Activated CD4-positive, alpha-beta T cell treated with anti-CD3 and anti-CD28 coated beads for 24 hours (primary cell): ENCODE results near the gene ADIRF.
"Not testable (repeated sequence)": the region's sequence is repeated elsewhere in the genome, so short reads cannot be mapped to it uniquely, and the experiment has no call there.

Source experiments
- DNase-seq, 2 donors: peaks; one replicate each; pipeline ENCODE4 v3.0.0-alpha.2; 2020; ENCODE audit warnings: low read depth in 2 of 2

The ADIRF gene

GRCh38 chr10:86978457-86978856 lies 10.2 kb downstream of the ADIRF start:
- not testable (repeated sequence) for DNase-seq

GRCh38 chr10:86979296-86979818 lies 11.1 kb downstream of the ADIRF start:
- no peak for DNase-seq

GRCh38 chr10:86979977-86980448 lies 11.7 kb downstream of the ADIRF start:
- no peak for DNase-seq

DNA sequence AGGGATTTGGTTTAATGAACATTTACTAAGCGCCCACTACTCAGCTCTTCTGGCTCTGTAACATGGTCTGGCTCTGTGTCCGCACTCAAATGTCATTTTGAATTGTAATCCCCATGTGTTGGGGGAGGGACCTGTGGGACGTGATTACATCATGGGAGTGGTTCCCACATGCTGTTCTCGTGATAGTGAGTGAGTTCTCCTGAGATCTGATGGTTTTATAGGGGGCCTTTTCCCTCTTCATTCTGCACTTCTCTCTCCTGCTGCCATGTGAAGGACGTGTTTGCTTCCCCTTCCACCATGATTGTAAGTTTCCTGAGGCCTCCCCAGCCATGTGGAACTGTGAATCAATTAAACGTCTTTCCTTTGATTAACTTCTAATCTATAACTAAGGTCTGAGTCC lies 12.7 kb downstream of the ADIRF start:
- not testable (repeated sequence) for DNase-seq

GRCh38 chr10:86981716-86982115 lies 13.4 kb downstream of the ADIRF start:
- DNase-seq: no peak

GRCh38 chr10:86984498-86984897 lies 16.2 kb downstream of the ADIRF start:
- DNase-seq: not testable (repeated sequence)

DNA sequence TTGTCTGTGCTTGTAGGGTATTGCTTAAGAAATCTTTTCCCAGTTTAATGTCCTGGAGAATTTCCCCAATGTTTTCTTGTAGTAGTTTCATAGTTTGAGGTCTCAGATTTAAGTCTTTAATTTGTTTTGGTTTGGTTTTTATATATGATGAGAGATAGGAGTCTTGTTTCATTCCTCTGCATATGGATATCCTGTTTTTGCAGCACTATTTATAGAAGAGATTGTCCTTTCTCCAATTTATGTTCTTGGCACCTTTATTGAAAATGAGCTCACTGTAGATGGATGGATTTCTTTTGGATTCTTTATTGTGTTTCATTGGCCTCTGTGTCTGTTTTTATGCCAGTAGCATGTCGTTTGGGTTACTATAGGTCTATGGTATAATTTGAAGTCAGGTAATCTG lies 20.2 kb downstream of the ADIRF start:
- no peak for DNase-seq

DNA sequence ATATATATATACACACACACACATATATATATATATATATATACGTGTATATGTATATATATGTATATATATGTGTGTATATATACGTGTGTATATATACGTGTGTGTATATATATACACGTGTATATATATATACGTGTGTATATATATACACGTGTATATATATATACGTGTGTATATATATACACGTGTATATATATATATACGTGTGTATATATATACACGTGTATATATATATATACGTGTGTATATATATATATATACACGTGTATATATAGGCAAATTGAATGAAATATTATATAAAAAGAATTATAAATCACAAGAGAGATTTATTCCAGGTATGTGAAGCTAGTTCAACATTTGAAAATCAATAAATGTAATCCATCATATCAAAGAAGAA lies 23.1 kb downstream of the ADIRF start:
- DNase-seq: not testable (repeated sequence)

DNA sequence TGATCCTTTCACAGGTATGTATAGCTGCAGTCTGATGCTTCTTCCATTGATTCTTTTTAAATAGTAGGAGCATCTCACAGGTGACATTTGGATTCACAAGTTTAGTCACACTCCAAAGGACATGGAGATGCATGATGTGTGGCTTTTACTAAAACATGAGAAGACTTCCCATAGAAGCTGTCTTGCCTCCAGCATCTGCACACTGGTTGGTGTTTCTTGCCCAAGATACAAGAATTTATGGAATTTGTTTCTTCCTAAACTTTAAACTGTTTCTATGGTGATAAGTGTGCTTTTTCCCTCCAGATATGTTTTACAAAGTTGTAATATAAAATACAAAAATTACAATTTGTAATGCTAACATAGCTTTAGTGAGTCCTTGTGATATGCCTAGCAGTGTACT lies 24.2 kb downstream of the ADIRF start:
- DNase-seq: no peak

- DNase-seq: no peak
Measured at GRCh38 chr10:86992929-86993328, 24.6 kb downstream of the ADIRF start.

GRCh38 chr10:86999802-87000403 lies 31.6 kb downstream of the ADIRF start:
- DNase-seq: not testable (repeated sequence)

DNA sequence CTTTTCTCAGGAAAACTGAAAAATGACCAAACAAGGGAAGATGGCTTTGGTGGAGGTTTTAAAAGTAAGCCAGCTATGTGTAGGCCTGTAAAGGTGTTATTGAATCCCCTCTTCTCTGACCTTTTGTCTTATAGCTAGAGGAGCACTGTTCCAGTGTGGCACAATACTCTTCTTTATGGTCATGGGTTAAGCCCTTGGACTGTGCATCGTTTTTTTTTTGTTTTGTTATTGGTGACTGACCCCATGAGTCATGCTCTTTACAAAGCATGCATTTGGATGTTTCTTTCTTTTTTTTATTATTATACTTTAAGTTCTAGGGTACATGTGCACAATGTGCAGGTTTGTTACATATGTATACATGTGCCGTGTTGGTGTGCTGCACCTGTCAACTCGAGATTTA lies 32.2 kb downstream of the ADIRF start:
- DNase-seq: no peak

DNA sequence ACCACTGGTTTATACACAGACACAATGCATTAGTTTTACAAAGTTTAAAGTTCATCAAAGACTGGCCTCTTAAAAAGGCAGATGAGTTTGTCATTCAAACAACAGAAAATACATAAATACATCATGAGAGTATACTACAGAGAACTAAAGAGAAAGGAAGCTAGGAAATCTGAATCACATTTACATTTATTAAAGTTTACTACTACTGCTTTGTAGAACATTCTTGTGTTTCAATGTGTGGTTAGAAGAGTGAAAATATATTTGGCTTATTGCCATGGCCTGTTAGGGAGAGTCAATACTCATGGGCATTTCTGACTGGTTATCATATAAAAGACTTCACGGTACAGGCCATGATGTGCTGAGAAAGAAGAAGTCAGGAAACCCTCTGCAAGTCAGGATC lies 38.8 kb downstream of the ADIRF start:
- not testable (repeated sequence) for DNase-seq

GRCh38 chr10:87007674-87008073 lies 39.4 kb downstream of the ADIRF start:
- not testable (repeated sequence) for DNase-seq

DNA sequence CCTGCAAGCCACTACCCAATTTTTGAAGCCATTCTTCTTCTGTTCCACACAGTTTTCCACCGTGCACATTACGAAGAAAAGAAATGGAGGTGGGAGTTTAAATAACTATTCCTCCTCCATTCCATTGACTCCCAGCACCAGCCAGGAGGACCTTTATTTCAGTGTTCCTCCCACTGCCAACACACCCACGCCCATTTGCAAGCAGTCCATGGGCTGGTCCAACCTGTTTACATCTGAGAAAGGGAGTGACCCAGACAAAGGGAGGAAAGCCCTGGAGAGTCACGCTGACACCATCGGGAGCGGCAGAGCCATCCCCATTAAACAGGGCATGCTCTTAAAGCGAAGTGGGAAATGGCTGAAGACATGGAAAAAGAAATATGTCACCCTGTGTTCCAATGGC lies 40.0 kb downstream of the ADIRF start:
- not testable (repeated sequence) for DNase-seq

DNA sequence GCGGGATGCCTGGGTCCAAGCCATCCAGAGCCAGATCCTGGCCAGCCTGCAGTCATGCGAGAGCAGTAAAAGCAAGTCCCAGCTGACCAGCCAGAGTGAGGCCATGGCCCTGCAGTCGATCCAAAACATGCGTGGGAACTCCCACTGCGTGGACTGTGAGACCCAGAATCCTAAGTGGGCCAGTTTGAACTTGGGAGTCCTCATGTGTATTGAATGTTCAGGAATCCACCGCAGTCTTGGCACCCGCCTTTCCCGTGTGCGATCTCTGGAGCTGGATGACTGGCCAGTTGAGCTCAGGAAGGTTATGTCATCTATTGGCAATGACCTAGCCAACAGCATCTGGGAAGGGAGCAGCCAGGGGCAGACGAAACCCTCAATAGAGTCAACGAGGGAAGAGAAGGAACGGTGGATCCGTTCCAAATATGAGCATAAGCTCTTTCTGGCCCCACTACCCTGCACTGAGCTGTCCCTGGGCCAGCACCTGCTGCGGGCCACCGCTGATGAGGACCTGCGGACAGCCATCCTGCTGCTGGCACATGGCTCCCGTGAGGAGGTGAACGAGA lies 40.9 kb downstream of the ADIRF start:
- not testable (repeated sequence) for DNase-seq

GRCh38 chr10:87013528-87013927 lies 45.2 kb downstream of the ADIRF start:
- not testable (repeated sequence) for DNase-seq

- not testable (repeated sequence) for DNase-seq
Measured at GRCh38 chr10:87014986-87015716, 46.9 kb downstream of the ADIRF start.

- DNase-seq: not testable (repeated sequence)
Measured at GRCh38 chr10:87018127-87018526, 49.8 kb downstream of the ADIRF start.

- not testable (repeated sequence) for DNase-seq
Measured at GRCh38 chr10:87019066-87019465, 50.8 kb downstream of the ADIRF start.

DNA sequence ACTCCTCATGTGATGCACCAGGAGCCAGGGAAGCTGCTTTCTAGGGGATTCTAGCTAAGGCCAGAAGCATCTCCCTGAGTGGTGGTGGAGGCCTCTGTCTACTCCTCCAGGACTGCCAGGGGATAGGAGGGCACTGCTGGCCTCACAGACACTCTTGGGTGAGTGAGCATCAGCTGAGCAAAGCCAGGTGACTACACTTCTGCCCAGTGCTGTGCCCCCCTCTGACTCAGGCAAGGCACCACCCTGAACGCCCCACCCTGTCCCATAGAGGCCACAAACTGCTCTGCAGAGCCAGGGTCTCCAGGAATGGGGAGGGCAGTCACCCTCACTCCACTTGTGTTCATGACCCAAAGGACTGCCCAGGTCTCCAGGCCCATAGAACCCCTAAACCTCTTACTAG lies 51.2 kb downstream of the ADIRF start:
- DNase-seq: not testable (repeated sequence)

- DNase-seq: not testable (repeated sequence)
Measured at GRCh38 chr10:87020056-87020455, 51.8 kb downstream of the ADIRF start, which contains the start of gene FAM25A. Gene FAM25A, plus strand, starts transcription at chr10:87020294. Its CDS starts 31 bp downstream, at chr10:87020325.
